Transverse colon (tissue), 4 donors: ENCODE data around the gene MMD2. TPM values are rescaled to one million over a fixed set of nuclear protein-coding genes. Genes with fewer than 3 reads are reported as not detected.

Source experiments
- DNase-seq: peaks from one replicate; pipeline ENCODE4 v3.0.0-alpha.2; 2019
- H3K27ac ChIP-seq, 4 donors: fragments of 200-600 bp; sonication (generic); 2 replicates each; pipeline ENCODE4 v1.5.1; 2016 to 2018; ENCODE audit warnings: inconsistent platforms in 4 of 4
- H3K27me3 ChIP-seq: fragments of 200-600 bp; sonication (generic); 2 replicates; pipeline ENCODE4 v1.5.1; 2017; ENCODE audit warnings: inconsistent platforms
- H3K36me3 ChIP-seq, 4 donors: fragments of 200-600 bp; sonication (generic); 2 replicates each; pipeline ENCODE4 v1.5.1; 2017 to 2019; ENCODE audit warnings: inconsistent platforms in 4 of 4
- H3K4me1 ChIP-seq, 4 donors: fragments of 200-600 bp; sonication (generic); 2 replicates each; pipeline ENCODE4 v1.5.1; 2017 to 2020; ENCODE audit warnings: inconsistent platforms in 4 of 4
- H3K4me3 ChIP-seq, 4 donors: fragments of 200-600 bp; sonication (generic); 1 replicate in 1 of 4; 2 replicates in 3 of 4; pipeline versions ENCODE4 v1.5.1 to v1.6.1; 2017 to 2019; ENCODE audit warnings: inconsistent platforms in 4 of 4
- H3K9me3 ChIP-seq, 2 donors: fragments of 200-600 bp; sonication (generic); 2 replicates each; pipeline ENCODE4 v1.5.1; 2017 to 2019; ENCODE audit warnings: inconsistent platforms in 2 of 2
- CTCF ChIP-seq, 5 experiments: fragments of 200-600 bp in 3 of 5; fragments of 450-650 bp in 2 of 5; sonication (generic) in 3 of 5; IDR thresholded peaks; 1 replicate in 2 of 5; 2 replicates in 3 of 5; pipeline ENCODE4 v1.5.1; 2016 to 2017; ENCODE audit warnings: antibody characterized with exemption in 5 of 5, inconsistent platforms in 3 of 5, mild to moderate bottlenecking in 2 of 5, moderate library complexity in 1 of 5
- EP300 ChIP-seq: sonication (generic); formaldehyde crosslinking; IDR thresholded peaks from one replicate; pipeline ENCODE4 v1.6.1; 2017; ENCODE audit warnings: antibody characterized with exemption, low read depth
- POLR2A ChIP-seq: fragments of 450-650 bp; IDR thresholded peaks from one replicate; pipeline ENCODE4 v1.6.1; 2016; ENCODE audit warnings: antibody characterized with exemption, mild to moderate bottlenecking, moderate library complexity
- POLR2AphosphoS5 ChIP-seq, 3 donors: sonication (generic); formaldehyde crosslinking; IDR thresholded peaks; one replicate each; pipeline ENCODE4 v1.6.1; 2016; ENCODE audit warnings: antibody characterized with exemption in 3 of 3
- WGBS, 2 donors: methylation state at CpG; one replicate each; pipeline ENCODE4 v1.1.5; 2018; ENCODE audit warnings: low coverage in 1 of 2; 5-methylcytosine and 5-hydroxymethylcytosine counted together
- in situ Hi-C, 4 donors: fragments of 200-750 bp; cut with MboI; loops; one replicate each; pipeline versions ENCODE4 v1.15.0 to v1.15.1; 2017; ENCODE audit warnings: low sequenced_read_pairs in 3 of 4, low pct_ligation_motif_present in 1 of 4, low pct_unique_long_range_greater_than_20kb in 1 of 4
- intact Hi-C: fragments of 100-400 bp; cut with DNase I; formaldehyde crosslinking; loops from one replicate; pipeline ENCODE4 v1.15.1; 2023; ENCODE audit warnings: low total_unique reads
- total RNA-seq, 4 donors: library from RNA; depleted of rRNA; stranded (reverse); fragments of >200 nt; gene quantifications; one replicate each; pipeline ENCODE4 v1.1.0, GENCODE V29; 2016

MMD2 gene
- total RNA-seq, 4 donors from 2014 or later = not detected

- DNase-seq = no peak
- Histone ChIP-seq H3K4me3 (no peak overlapping the region), H3K9me3 (no peaks in the 10 kb centered on the region), H3K36me3 (no peaks in the 10 kb centered on the region), H3K27me3 (peaks cover 26% of the 10 kb centered on the region), H3K27ac (no peak overlapping the region), H3K4me1 (peaks cover 0 to 14% (median 6%) of the 10 kb centered on the region in 4 donors)
- in situ Hi-C loops (no loop called here), intact Hi-C loops (no loop called here)
- 84 to 93% methylated on average over 3 to 27 of the region's 27 CpGs for WGBS, 2 donors
- TF ChIP-seq CTCF (IDR thresholded peaks at IDR 0.05) = no peak
- TF ChIP-seq EP300 = no peak
- TF ChIP-seq POLR2A = no peak
- TF ChIP-seq POLR2AphosphoS5 (IDR thresholded peaks at IDR 0.05) = no peak
Observed at GRCh38 chr7:4879396-4880081, 79.4 kb downstream of the MMD2 start.

GRCh38 chr7:4878336-4879335 is 80.4 kb downstream of the MMD2 start:
- Histone ChIP-seq H3K9me3 (no peaks in the 10 kb centered on the region), H3K27me3 (peaks cover 20% of the 10 kb centered on the region), H3K4me3 (no peak overlapping the region), H3K4me1 (peaks cover 0 to 14% (median 5%) of the 10 kb centered on the region in 4 donors), H3K36me3 (no peaks in the 10 kb centered on the region), H3K27ac (no peak overlapping the region)
- intact Hi-C loops (no loop called here), in situ Hi-C loops (no loop called here)
- no peak for DNase-seq
- no peak for TF ChIP-seq EP300
- no peak for TF ChIP-seq POLR2AphosphoS5 (IDR thresholded peaks at IDR 0.05)
- TF ChIP-seq CTCF (IDR thresholded peaks at IDR 0.05) = no peak
- TF ChIP-seq POLR2A = no peak
- 79 to 89% methylated on average over 2 to 45 of the region's 45 CpGs for WGBS, 2 donors

- Histone ChIP-seq H3K27ac (no peak overlapping the region), H3K4me1 (no peaks in the 10 kb centered on the region), H3K9me3 (no peaks in the 10 kb centered on the region), H3K27me3 (no peaks in the 10 kb centered on the region), H3K4me3 (no peak overlapping the region), H3K36me3 (no peaks in the 10 kb centered on the region)
- intact Hi-C loops = no loop called here
- TF ChIP-seq POLR2A (no peak), CTCF (IDR thresholded peaks at IDR 0.05) (no peak), EP300 (no peak), POLR2AphosphoS5 (IDR thresholded peaks at IDR 0.05) (no peak)
- 94% methylated on average over 18 of the region's 18 CpGs; no CpG with 5 or more reads in 1 of the 2 donors for WGBS, 2 donors
- in situ Hi-C loops = no loop called here
- DNase-seq = no peak
Observed at GRCh38 chr7:4876586-4876985, 82.4 kb downstream of the MMD2 start.

- no peak for TF ChIP-seq POLR2AphosphoS5 (IDR thresholded peaks at IDR 0.05)
- no peak for TF ChIP-seq EP300
- no peak for TF ChIP-seq POLR2A
- TF ChIP-seq CTCF (IDR thresholded peaks at IDR 0.05) = no peak
- Histone ChIP-seq H3K9me3 (no peaks in the 10 kb centered on the region), H3K27ac (no peak overlapping the region), H3K4me3 (no peak overlapping the region), H3K27me3 (no peaks in the 10 kb centered on the region), H3K4me1 (no peaks in the 10 kb centered on the region), H3K36me3 (no peaks in the 10 kb centered on the region)
- intact Hi-C loops (no loop called here), in situ Hi-C loops (no loop called here)
- WGBS, 2 donors = 87 to 90% methylated on average over 3 to 15 of the region's 15 CpGs
- DNase-seq = no peak
Observed at GRCh38 chr7:4875391-4875790, 83.6 kb downstream of the MMD2 start.
